IMR-90 (cell line): ENCODE measurements around the gene TTLL12.

Source experiments
- CTCF ChIP-seq: conservative IDR thresholded peaks from 2 replicates; pipeline ENCODE4 v1.5.1; 2012; ENCODE audit warnings: mild to moderate bottlenecking, low read depth, low read length, improper control_type of control experiment
- MAFK ChIP-seq: IDR thresholded peaks from 2 replicates; pipeline ENCODE4 v1.6.1; 2012; ENCODE audit warnings: low read depth, low read length, improper control_type of control experiment
- MXI1 ChIP-seq: IDR thresholded peaks from 2 replicates; pipeline ENCODE4 v1.6.1; 2012; ENCODE audit warnings: low read depth, mild to moderate bottlenecking, low read length, moderate library complexity, borderline replicate concordance
- POLR2A ChIP-seq: IDR thresholded peaks from 2 replicates; pipeline ENCODE4 v1.6.1; 2012; ENCODE audit warnings: mild to moderate bottlenecking, low read depth, low read length
- RAD21 ChIP-seq: IDR thresholded peaks from 2 replicates; pipeline ENCODE4 v1.6.1; 2012; ENCODE audit warnings: low read length, improper control_type of control experiment
- RCOR1 ChIP-seq: IDR thresholded peaks from 2 replicates; pipeline ENCODE4 v1.6.1; 2012; ENCODE audit warnings: mild to moderate bottlenecking, low read length, improper control_type of control experiment; ENCODE audit not compliant: insufficient replicate concordance
- SMC3 ChIP-seq: fragments of 150-350 bp; IDR thresholded peaks from 2 replicates; pipeline ENCODE4 v1.6.1; 2016; ENCODE audit warnings: low read depth, mild to moderate bottlenecking, antibody characterized with exemption, low read length, moderate library complexity
- USF2 ChIP-seq: fragments of 150-350 bp; IDR thresholded peaks from 2 replicates; pipeline ENCODE4 v1.6.1; 2017; ENCODE audit warnings: mild to moderate bottlenecking, antibody characterized with exemption, low read length, low read depth

- TF ChIP-seq POLR2A = no peak
- TF ChIP-seq CTCF = no peak
- TF ChIP-seq SMC3 = no peak
- TF ChIP-seq MAFK = no peak
- no peak for TF ChIP-seq MXI1
- TF ChIP-seq RAD21 = no peak
- no peak for TF ChIP-seq USF2
- no peak for TF ChIP-seq RCOR1
Measured at GRCh38 chr22:43235445-43236409, 48.8 kb upstream of the TTLL12 start.
